Muscle layer of duodenum (tissue), 2 donors: Measurements from ENCODE around the gene INVS.

Experiments
- H3K27ac ChIP-seq: one replicate; pipeline ENCODE4 v1.7.0; 2013; ENCODE audit warnings: mild to moderate bottlenecking, low read length
- H3K27me3 ChIP-seq: one replicate; pipeline ENCODE4 v1.7.0; 2013; ENCODE audit warnings: low read depth, mild to moderate bottlenecking, control low read depth, low read length
- H3K36me3 ChIP-seq, 2 donors: one replicate each; pipeline ENCODE4 v1.7.0; 2013; ENCODE audit warnings: low read length in 2 of 2, control low read depth in 1 of 2, mild to moderate bottlenecking in 1 of 2; ENCODE audit not compliant: insufficient read depth in 2 of 2, control insufficient read depth in 1 of 2
- H3K4me1 ChIP-seq, 2 donors: one replicate each; pipeline ENCODE4 v1.7.0; 2013; ENCODE audit warnings: low read length in 2 of 2, mild to moderate bottlenecking in 2 of 2, control low read depth in 1 of 2, moderate library complexity in 1 of 2; ENCODE audit not compliant: insufficient read depth in 2 of 2, control insufficient read depth in 1 of 2
- H3K4me3 ChIP-seq, 2 donors: one replicate each; pipeline ENCODE4 v1.7.0; 2013; ENCODE audit warnings: low read length in 2 of 2, low read depth in 1 of 2, mild to moderate bottlenecking in 1 of 2
- H3K9me3 ChIP-seq, 2 donors: one replicate each; pipeline ENCODE4 v1.7.0; 2013; ENCODE audit warnings: low read length in 2 of 2, control low read depth in 1 of 2, mild to moderate bottlenecking in 1 of 2; ENCODE audit not compliant: control insufficient read depth in 1 of 2
- donor health status: healthy.

Gene INVS

DNA sequence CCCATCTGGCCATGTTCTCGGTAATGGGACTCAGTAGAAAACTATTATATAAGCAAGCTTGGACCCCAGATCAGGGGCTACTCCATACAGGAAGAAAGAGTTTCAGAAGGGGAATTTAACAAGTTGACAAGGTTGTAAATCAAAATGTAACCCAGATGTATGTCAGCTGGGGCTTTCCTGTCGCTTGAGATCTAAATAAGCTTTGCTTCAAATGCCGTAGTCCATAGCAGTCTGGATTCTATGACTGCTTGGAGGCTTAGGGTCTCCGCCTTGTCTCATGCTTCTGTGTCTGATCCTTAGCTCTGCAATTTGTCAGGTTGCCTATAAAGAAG, 183.3 kb downstream of the INVS start:
- peaks cover 3 to 8% of the 10 kb centered on the region in 2 donors for H3K9me3 ChIP-seq
- no peaks in the 10 kb centered on the region for H3K27me3 ChIP-seq
- no peaks in the 10 kb centered on the region for H3K4me1 ChIP-seq
- H3K27ac ChIP-seq = no peak overlapping the region
- no peak overlapping the region for H3K4me3 ChIP-seq
- H3K36me3 ChIP-seq = peaks cover 18 to 31% of the 10 kb centered on the region in 2 donors

DNA sequence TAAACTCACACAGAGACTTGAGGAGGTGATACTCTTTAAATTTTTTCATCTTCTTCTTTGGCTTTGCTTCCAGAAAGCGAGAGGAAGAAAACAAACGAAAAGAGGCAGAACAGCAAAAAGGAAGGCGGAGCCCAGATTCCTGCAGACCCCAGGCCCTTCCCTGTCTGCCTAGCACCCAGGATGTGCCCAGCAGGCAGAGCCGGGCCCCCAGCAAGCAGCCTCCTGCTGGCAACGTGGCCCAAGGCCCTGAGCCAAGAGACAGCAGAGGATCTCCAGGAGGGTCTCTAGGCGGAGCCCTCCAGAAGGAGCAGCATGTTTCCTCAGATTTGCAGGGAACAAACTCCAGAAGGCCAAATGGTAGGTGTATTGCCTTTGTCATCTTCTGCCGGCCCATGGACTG, 185.2 kb downstream of the INVS start:
- Histone ChIP-seq H3K27me3 (no peaks in the 10 kb centered on the region), H3K4me3 (no peak overlapping the region), H3K27ac (no peak overlapping the region), H3K4me1 (no peaks in the 10 kb centered on the region), H3K36me3 (peaks cover 18 to 49% of the 10 kb centered on the region in 2 donors), H3K9me3 (peaks cover 7 to 8% of the 10 kb centered on the region in 2 donors)

- no peak overlapping the region for H3K27ac ChIP-seq
- no peaks in the 10 kb centered on the region for H3K4me1 ChIP-seq
- H3K4me3 ChIP-seq = no peak overlapping the region
- peaks cover 7 to 8% of the 10 kb centered on the region in 2 donors for H3K9me3 ChIP-seq
- no peaks in the 10 kb centered on the region for H3K27me3 ChIP-seq
- peaks cover 21 to 55% of the 10 kb centered on the region in 2 donors for H3K36me3 ChIP-seq
Observed at GRCh38 chr9:100285080-100285479, 186.0 kb downstream of the INVS start.

DNA sequence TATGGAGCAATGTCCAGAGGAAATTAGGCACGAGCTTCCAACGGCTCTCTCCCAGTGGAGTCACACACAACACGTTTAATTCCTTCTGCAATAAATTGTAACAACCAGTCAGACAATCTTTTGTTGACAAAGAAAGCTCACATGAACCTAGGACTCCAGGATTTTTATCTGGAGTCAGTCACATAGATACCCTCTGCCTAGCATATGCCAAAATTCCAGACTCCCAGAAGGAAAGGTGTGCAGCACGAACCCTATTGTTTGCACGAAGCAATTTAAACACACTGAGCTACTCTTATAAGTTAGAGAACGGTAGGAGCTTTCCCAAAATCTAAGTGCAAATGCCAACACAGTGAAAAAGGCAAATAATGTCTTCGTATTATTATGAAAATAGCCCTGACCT, 186.6 kb downstream of the INVS start:
- Histone ChIP-seq H3K9me3 (peaks cover 7 to 8% of the 10 kb centered on the region in 2 donors), H3K27ac (no peak overlapping the region), H3K4me1 (no peaks in the 10 kb centered on the region), H3K27me3 (no peaks in the 10 kb centered on the region), H3K36me3 (peaks cover 21 to 57% of the 10 kb centered on the region in 2 donors), H3K4me3 (no peak overlapping the region)

GRCh38 chr9:100286257-100286656, 187.2 kb downstream of the INVS start:
- Histone ChIP-seq H3K9me3 (peaks cover 7 to 8% of the 10 kb centered on the region in 2 donors), H3K27ac (no peak overlapping the region), H3K4me1 (no peaks in the 10 kb centered on the region), H3K27me3 (no peaks in the 10 kb centered on the region), H3K4me3 (no peak overlapping the region), H3K36me3 (peaks cover 21 to 60% of the 10 kb centered on the region in 2 donors)

DNA sequence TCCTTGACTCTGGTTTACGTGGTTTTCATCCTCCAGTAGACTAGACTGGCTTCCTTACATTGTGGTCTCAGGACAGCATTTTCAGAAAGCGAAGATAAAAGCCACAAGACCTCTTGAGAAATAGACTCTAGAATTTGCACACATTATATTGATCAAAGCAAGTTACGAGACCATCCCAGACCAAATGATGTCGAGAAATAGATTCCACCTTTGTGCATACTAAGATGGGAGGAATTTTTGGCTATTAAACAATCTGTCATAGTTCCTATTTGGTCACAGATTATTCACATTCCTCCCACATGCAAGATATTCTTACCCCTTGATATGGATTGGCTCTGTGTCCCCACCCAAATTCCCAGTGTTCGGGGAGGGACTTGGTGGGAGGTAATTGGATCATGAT, 188.1 kb downstream of the INVS start:
- Histone ChIP-seq H3K9me3 (peaks cover 7 to 8% of the 10 kb centered on the region in 2 donors), H3K4me1 (no peaks in the 10 kb centered on the region), H3K36me3 (peaks cover 29 to 70% of the 10 kb centered on the region in 2 donors), H3K4me3 (no peak overlapping the region), H3K27me3 (no peaks in the 10 kb centered on the region), H3K27ac (no peak overlapping the region)

- no peak overlapping the region for H3K4me3 ChIP-seq
- no peaks in the 10 kb centered on the region for H3K4me1 ChIP-seq
- no peak overlapping the region for H3K27ac ChIP-seq
- peaks cover 22 to 78% of the 10 kb centered on the region in 2 donors for H3K36me3 ChIP-seq
- no peaks in the 10 kb centered on the region for H3K27me3 ChIP-seq
- H3K9me3 ChIP-seq = peaks cover 0 to 7% of the 10 kb centered on the region in 2 donors
Observed at GRCh38 chr9:100290714-100291113, 191.7 kb downstream of the INVS start.

DNA sequence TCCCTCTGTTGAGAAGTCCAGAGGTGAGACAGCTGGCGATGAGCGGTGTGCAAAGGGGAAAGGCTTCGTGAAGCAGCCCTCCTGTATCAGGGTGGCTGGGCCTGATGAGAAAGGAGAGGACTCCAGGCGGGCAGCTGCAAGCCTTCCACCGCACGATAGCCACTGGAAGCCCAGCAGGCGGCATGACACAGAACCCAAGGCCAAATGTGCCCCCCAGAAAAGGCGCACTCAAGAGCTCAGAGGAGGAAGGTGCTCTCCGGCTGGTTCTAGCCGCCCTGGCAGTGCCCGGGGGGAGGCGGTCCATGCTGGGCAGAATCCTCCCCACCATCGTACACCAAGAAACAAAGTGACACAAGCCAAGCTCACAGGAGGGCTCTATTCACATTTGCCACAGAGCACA, 193.4 kb downstream of the INVS start:
- peaks cover 0 to 4% of the 10 kb centered on the region in 2 donors for H3K9me3 ChIP-seq
- no peak overlapping the region for H3K4me3 ChIP-seq
- no peaks in the 10 kb centered on the region for H3K27me3 ChIP-seq
- no peak overlapping the region for H3K27ac ChIP-seq
- no peaks in the 10 kb centered on the region for H3K4me1 ChIP-seq
- H3K36me3 ChIP-seq = peaks cover 26 to 85% of the 10 kb centered on the region in 2 donors

GRCh38 chr9:100294341-100294740, 195.3 kb downstream of the INVS start:
- Histone ChIP-seq H3K27me3 (no peaks in the 10 kb centered on the region), H3K4me3 (no peak overlapping the region), H3K27ac (no peak overlapping the region), H3K9me3 (no peaks in the 10 kb centered on the region), H3K36me3 (peaks cover 36 to 78% of the 10 kb centered on the region in 2 donors), H3K4me1 (no peaks in the 10 kb centered on the region)

DNA sequence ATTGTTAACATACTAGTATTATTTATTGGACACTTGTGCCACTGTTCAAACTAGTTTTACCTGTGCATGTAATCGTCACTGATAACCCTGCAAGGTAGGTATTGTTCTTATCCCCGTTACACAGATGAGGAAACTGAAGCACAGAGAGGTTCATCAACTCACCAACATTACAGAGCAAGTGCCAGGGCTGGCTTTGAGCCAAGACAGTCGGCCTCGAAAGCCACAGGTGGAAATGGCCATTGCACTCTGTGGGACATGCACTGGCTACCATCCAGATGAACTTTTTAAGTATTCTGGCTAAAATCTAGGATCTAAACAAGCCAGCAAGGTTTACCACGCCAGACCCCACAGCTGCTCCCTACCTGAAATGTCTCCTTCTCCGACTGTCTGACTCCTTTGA, 195.8 kb downstream of the INVS start:
- no peaks in the 10 kb centered on the region for H3K27me3 ChIP-seq
- peaks cover 34 to 78% of the 10 kb centered on the region in 2 donors for H3K36me3 ChIP-seq

DNA sequence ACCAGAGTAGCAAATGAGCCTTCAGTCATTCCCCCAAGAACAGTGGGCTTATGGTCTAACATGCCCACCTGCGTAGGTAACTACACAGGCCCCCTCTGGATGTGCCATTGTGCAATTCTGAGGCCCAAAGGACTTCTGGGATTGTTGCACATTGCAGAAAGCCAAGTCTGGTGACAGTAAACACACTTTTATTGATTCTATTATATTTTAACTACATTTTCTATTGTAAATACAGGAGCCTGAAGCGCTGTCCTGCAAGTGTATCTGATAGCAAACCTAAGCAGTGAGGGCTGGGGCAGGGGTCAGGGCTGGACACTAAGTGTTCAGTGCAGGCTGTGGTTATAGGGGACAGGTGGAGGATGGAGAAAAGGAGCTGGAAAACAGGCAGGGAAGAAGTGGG, 196.2 kb downstream of the INVS start:
- no peaks in the 10 kb centered on the region for H3K4me1 ChIP-seq
- no peak overlapping the region for H3K4me3 ChIP-seq
- no peak overlapping the region for H3K27ac ChIP-seq
- no peaks in the 10 kb centered on the region for H3K27me3 ChIP-seq
- H3K9me3 ChIP-seq = no peaks in the 10 kb centered on the region
- peaks cover 34 to 77% of the 10 kb centered on the region in 2 donors for H3K36me3 ChIP-seq

More for the DNA sequence above, 195.8 kb downstream of the INVS start:
- no peaks in the 10 kb centered on the region for H3K4me1 ChIP-seq
- no peaks in the 10 kb centered on the region for H3K9me3 ChIP-seq
- no peak overlapping the region for H3K27ac ChIP-seq
- no peak overlapping the region for H3K4me3 ChIP-seq

GRCh38 chr9:100296407-100296806, 197.4 kb downstream of the INVS start:
- H3K9me3 ChIP-seq = no peaks in the 10 kb centered on the region
- no peak overlapping the region for H3K4me3 ChIP-seq
- H3K27ac ChIP-seq = no peak overlapping the region
- H3K27me3 ChIP-seq = no peaks in the 10 kb centered on the region
- no peaks in the 10 kb centered on the region for H3K4me1 ChIP-seq
- peaks cover 41 to 79% of the 10 kb centered on the region in 2 donors for H3K36me3 ChIP-seq
